H9 (cell line): ENCODE measurements around the gene RNLS. TPM values are rescaled to one million over a fixed set of nuclear protein-coding genes. Genes with fewer than 3 reads are reported as not detected.

Experiments
- DNase-seq: peaks from one replicate; pipeline ENCODE4 v3.0.0-alpha.2; 2017
- H2AFZ ChIP-seq: one replicate; pipeline ENCODE4 v1.6.1; 2013; ENCODE audit warnings: mild to moderate bottlenecking, low read length, control low read depth, moderate library complexity
- H2AK5ac ChIP-seq: 2 replicates; pipeline ENCODE4 v1.6.1; 2013; ENCODE audit warnings: low read length, control low read depth, mixed read lengths; ENCODE audit not compliant: insufficient read length
- H2BK120ac ChIP-seq: one replicate; pipeline ENCODE4 v1.6.1; 2013; ENCODE audit warnings: low read depth, mild to moderate bottlenecking, low read length, control low read depth, inconsistent platforms; ENCODE audit not compliant: poor library complexity, severe bottlenecking
- H2BK12ac ChIP-seq: 2 replicates; pipeline ENCODE4 v1.6.1; 2013; ENCODE audit warnings: low read length, control low read depth, mixed read lengths, low read depth; ENCODE audit not compliant: insufficient read length
- H2BK15ac ChIP-seq: 2 replicates; pipeline ENCODE4 v1.6.1; 2013; ENCODE audit warnings: low read depth, low read length, control low read depth
- H2BK20ac ChIP-seq: one replicate; pipeline ENCODE4 v1.6.1; 2013; ENCODE audit warnings: low read depth, mild to moderate bottlenecking, low read length, control low read depth, inconsistent platforms; ENCODE audit not compliant: poor library complexity, severe bottlenecking
- H2BK5ac ChIP-seq: 2 replicates; pipeline ENCODE4 v1.6.1; 2013; ENCODE audit warnings: low read length, control low read depth, mixed read lengths; ENCODE audit not compliant: insufficient read length
- H3K14ac ChIP-seq: 2 replicates; pipeline ENCODE4 v1.6.1; 2013; ENCODE audit warnings: low read length, control low read depth; ENCODE audit not compliant: insufficient read depth
- H3K18ac ChIP-seq: 2 replicates; pipeline ENCODE4 v1.6.1; 2013; ENCODE audit warnings: low read depth, mild to moderate bottlenecking, mixed read lengths, low read length, control low read depth; ENCODE audit not compliant: insufficient read length
- H3K23ac ChIP-seq: 2 replicates; pipeline ENCODE4 v1.6.1; 2013; ENCODE audit warnings: low read length, control low read depth, mixed read lengths, low read depth; ENCODE audit not compliant: insufficient read length
- H3K23me2 ChIP-seq: 2 replicates; pipeline ENCODE4 v1.6.1; 2013; ENCODE audit warnings: low read depth, mild to moderate bottlenecking, mixed read lengths, low read length, control low read depth; ENCODE audit not compliant: insufficient read length, poor library complexity, severe bottlenecking
- H3K27ac ChIP-seq: 2 replicates; pipeline ENCODE4 v1.5.1; 2013; ENCODE audit warnings: low read length, control low read depth, mixed read lengths, low read depth; ENCODE audit not compliant: insufficient read length
- H3K27me3 ChIP-seq: 2 replicates; pipeline ENCODE4 v1.6.1; 2013; ENCODE audit warnings: low read length, control low read depth, inconsistent platforms; ENCODE audit not compliant: insufficient read depth
- H3K4ac ChIP-seq: 2 replicates; pipeline ENCODE4 v1.6.1; 2013; ENCODE audit warnings: low read depth, mild to moderate bottlenecking, control low read depth, inconsistent platforms, low read length, moderate library complexity
- H3K4me1 ChIP-seq: 2 replicates; pipeline ENCODE4 v1.6.1; 2013; ENCODE audit warnings: low read length, control low read depth, inconsistent platforms; ENCODE audit not compliant: insufficient read depth
- H3K4me2 ChIP-seq: 2 replicates; pipeline ENCODE4 v1.6.1; 2013; ENCODE audit warnings: low read length, control low read depth, mixed read lengths; ENCODE audit not compliant: insufficient read length, insufficient read depth
- H3K56ac ChIP-seq: 2 replicates; pipeline ENCODE4 v1.6.1; 2013; ENCODE audit warnings: low read depth, mild to moderate bottlenecking, mixed read lengths, low read length, control low read depth; ENCODE audit not compliant: insufficient read length
- H3K79me1 ChIP-seq: 2 replicates; pipeline ENCODE4 v1.6.1; 2013; ENCODE audit warnings: low read depth, mild to moderate bottlenecking, moderate library complexity, low read length, control low read depth, inconsistent platforms; ENCODE audit not compliant: insufficient read depth, poor library complexity, severe bottlenecking
- H3K79me2 ChIP-seq: 2 replicates; pipeline ENCODE4 v1.6.1; 2013; ENCODE audit warnings: low read length, control low read depth, inconsistent platforms; ENCODE audit not compliant: insufficient read depth
- H3K9ac ChIP-seq: 2 replicates; pipeline ENCODE4 v1.6.1; 2013; ENCODE audit warnings: low read length, control low read depth, mixed read lengths; ENCODE audit not compliant: insufficient read length; ENCODE audit errors: extremely low read depth
- H3K9me3 ChIP-seq: one replicate; pipeline ENCODE4 v1.6.1; 2013; ENCODE audit warnings: low read depth, low read length, inconsistent platforms; ENCODE audit not compliant: control insufficient read depth
- H3T11ph ChIP-seq: one replicate; pipeline ENCODE4 v1.6.1; 2013; ENCODE audit warnings: mild to moderate bottlenecking, low read length, control low read depth, inconsistent platforms
- H4K20me1 ChIP-seq: one replicate; pipeline ENCODE4 v1.6.1; 2013; ENCODE audit not compliant: control insufficient read depth, insufficient read length, insufficient read depth
- H4K5ac ChIP-seq: 2 replicates; pipeline ENCODE4 v1.6.1; 2013; ENCODE audit warnings: low read depth, mild to moderate bottlenecking, mixed read lengths, low read length, control low read depth; ENCODE audit not compliant: insufficient read length
- H4K8ac ChIP-seq: replicated peaks from 2 replicates; pipeline ENCODE4 v1.6.1; 2013; ENCODE audit warnings: low read length, control low read depth, mixed read lengths, low read depth; ENCODE audit not compliant: insufficient read length
- H4K91ac ChIP-seq: 2 replicates; pipeline ENCODE4 v1.6.1; 2013; ENCODE audit warnings: low read depth, mild to moderate bottlenecking, moderate library complexity, mixed read lengths, low read length, control low read depth; ENCODE audit not compliant: insufficient read length
- H3K27ac Mint-ChIP-seq, 3 experiments: 2 replicates in 2 of 3; 3 replicates in 1 of 3; pipeline ENCODE4 v1.8.0; 2020 to 2021; ENCODE audit warnings: mixed read lengths in 3 of 3, mild to moderate bottlenecking in 1 of 3, moderate library complexity in 1 of 3
- H3K27me3 Mint-ChIP-seq: 2 replicates; pipeline ENCODE4 v1.8.0; 2021; ENCODE audit warnings: low read depth, mild to moderate bottlenecking, moderate library complexity, mixed read lengths
- H3K36me3 Mint-ChIP-seq, 3 experiments: 2 replicates in 2 of 3; 3 replicates in 1 of 3; pipeline ENCODE4 v1.8.0; 2020 to 2021; ENCODE audit warnings: low read depth in 3 of 3, mixed read lengths in 3 of 3; ENCODE audit not compliant: insufficient read depth in 1 of 3
- H3K4me1 Mint-ChIP-seq, 2 experiments: 2 replicates each; pipeline ENCODE4 v1.8.0; 2020; ENCODE audit warnings: mixed read lengths in 2 of 2
- H3K4me3 Mint-ChIP-seq, 2 experiments: 2 replicates in 1 of 2; 3 replicates in 1 of 2; pipeline ENCODE4 v1.8.0; 2020 to 2021; ENCODE audit warnings: mild to moderate bottlenecking in 2 of 2, mixed read lengths in 2 of 2, moderate library complexity in 1 of 2
- H3K9me3 Mint-ChIP-seq, 2 experiments: 2 replicates in 1 of 2; 3 replicates in 1 of 2; pipeline ENCODE4 v1.8.0; 2020; ENCODE audit warnings: mild to moderate bottlenecking in 2 of 2, mixed read lengths in 2 of 2, moderate library complexity in 1 of 2
- CTCF ChIP-seq: fragments of 200-600 bp; sonication (generic); conservative IDR thresholded peaks from 3 replicates; pipeline ENCODE4 v1.8.0; 2021; ENCODE audit warnings: antibody characterized with exemption, mild to moderate bottlenecking
- WGBS: extraction: QIAGEN DNeasy Blood & Tissue Kit; methylation state at CpG from one replicate; pipeline ENCODE4 v1.1.7; 2013; ENCODE audit warnings: missing lambda C conversion rate, low lambda C conversion rate, mixed read lengths; ENCODE audit not compliant: insufficient read length; ENCODE audit errors: extremely low coverage; 5-methylcytosine and 5-hydroxymethylcytosine counted together
- total RNA-seq: library from RNA; stranded (reverse); gene quantifications from 2 replicates; pipeline ENCODE4 v1.2.1, GENCODE V29; 2021

Gene RNLS
- total RNA-seq, 1 experiment from 2014 or later = 7.5 TPM

- Histone ChIP-seq H2AFZ (no peak overlapping the region), H4K91ac (no peak overlapping the region), H2BK12ac (no peak overlapping the region), H3K23ac (no peak overlapping the region), H3K56ac (no peak overlapping the region), H2BK120ac (no peak overlapping the region), H2BK20ac (no peak overlapping the region), H3K23me2 (no peaks in the 10 kb centered on the region), H2BK5ac (no peak overlapping the region), H3K4me1 (no peaks in the 10 kb centered on the region), H4K8ac (no peak overlapping the region), H3T11ph (no peak overlapping the region), H3K9ac (no peak overlapping the region), H3K27ac (no peak overlapping the region), H3K14ac (no peak overlapping the region), H3K9me3 (no peaks in the 10 kb centered on the region), H3K4me2 (no peak overlapping the region), H2BK15ac (no peak overlapping the region), H3K79me1 (no peaks in the 10 kb centered on the region), H3K18ac (no peak overlapping the region), H3K4ac (no peak overlapping the region), H3K79me2 (no peaks in the 10 kb centered on the region), H4K5ac (no peak overlapping the region), H3K27me3 (no peaks in the 10 kb centered on the region), H4K20me1 (no peaks in the 10 kb centered on the region), H2AK5ac (no peak overlapping the region)
- no CpG with 5 or more reads among the region's 1 CpG for WGBS
- peaks cover 22 to 33% of the 10 kb centered on the region in 2 experiments for H3K4me1 Mint-ChIP-seq
- no peak overlapping the region for H3K27ac Mint-ChIP-seq
- H3K9me3 Mint-ChIP-seq = peaks cover 3 to 8% of the 10 kb centered on the region in 2 experiments; a peak in 2 of 5 replicates
- H3K4me3 Mint-ChIP-seq = no peak overlapping the region
- peaks cover 0 to 10% (median 0%) of the 10 kb centered on the region in 3 experiments; a peak in 1 of 7 replicates for H3K36me3 Mint-ChIP-seq
- no peak for TF ChIP-seq CTCF
- DNase-seq = no peak
- H3K27me3 Mint-ChIP-seq = no peaks in the 10 kb centered on the region
These were observed 111.2 kb downstream of the RNLS start for GRCh38 chr10:88471899-88472298.
